Uterus (tissue), 4 donors: ENCODE data around the gene SLC47A2. TPM values are rescaled to one million over a fixed set of nuclear protein-coding genes. Genes with fewer than 3 reads are reported as not detected.

Source experiments
- DNase-seq, 2 donors: peaks; one replicate each; pipeline ENCODE4 v3.0.0-alpha.2; 2019 to 2020
- H3K27ac ChIP-seq, 2 donors: fragments of 200-600 bp; sonication (generic); 1 replicate in 1 of 2; 2 replicates in 1 of 2; pipeline ENCODE4 v1.5.1; 2016 to 2018
- H3K27me3 ChIP-seq, 2 donors: fragments of 200-600 bp; sonication (generic); one replicate each; pipeline ENCODE4 v1.5.1; 2018 to 2019; ENCODE audit warnings: control low read depth in 1 of 2
- H3K36me3 ChIP-seq, 2 donors: fragments of 200-600 bp; sonication (generic); one replicate each; pipeline ENCODE4 v1.5.1; 2019; ENCODE audit warnings: control low read depth in 1 of 2
- H3K4me1 ChIP-seq, 2 donors: fragments of 200-600 bp; sonication (generic); one replicate each; pipeline ENCODE4 v1.5.1; 2018 to 2019; ENCODE audit warnings: control low read depth in 1 of 2
- H3K4me3 ChIP-seq, 2 donors: fragments of 200-600 bp; sonication (generic); 1 replicate in 1 of 2; 2 replicates in 1 of 2; pipeline ENCODE4 v1.5.1; 2018 to 2019; ENCODE audit warnings: mild to moderate bottlenecking in 1 of 2
- H3K9me3 ChIP-seq, 2 donors: fragments of 200-600 bp; sonication (generic); one replicate each; pipeline ENCODE4 v1.5.1; 2019; ENCODE audit warnings: control low read depth in 1 of 2
- POLR2A ChIP-seq, 2 donors: fragments of 450-650 bp; IDR thresholded peaks; one replicate each; pipeline ENCODE4 v1.6.1; 2016; ENCODE audit warnings: antibody characterized with exemption in 2 of 2, mild to moderate bottlenecking in 1 of 2, moderate library complexity in 1 of 2
- intact Hi-C: fragments of 100-400 bp; cut with DNase I; formaldehyde crosslinking; loops from one replicate; pipeline ENCODE4 v1.15.1; 2023; ENCODE audit warnings: low total_unique reads
- total RNA-seq, 4 donors: library from RNA; depleted of rRNA in 3 of 4; stranded (reverse); fragments of >200 nt in 3 of 4; gene quantifications; one replicate each; pipeline versions ENCODE4 v1.1.0 to v1.2.4, GENCODE V29; 2014 to 2023
- TF ChIP-seq, protein P1 (sequence below), 4 experiments: fragments of 200-600 bp in 2 of 4; fragments of 450-650 bp in 2 of 4; sonication (generic) in 2 of 4; IDR thresholded peaks; one replicate each; pipeline ENCODE4 v1.5.1; 2016 to 2019; ENCODE audit warnings: antibody characterized with exemption in 4 of 4, mild to moderate bottlenecking in 2 of 4, moderate library complexity in 1 of 4
- donor health status: DM: yes; HTN: yes; CAD: no.

SLC47A2 gene
- total RNA-seq, 4 donors from 2014 or later, result 0.35 TPM; not detected in 3

DNA sequence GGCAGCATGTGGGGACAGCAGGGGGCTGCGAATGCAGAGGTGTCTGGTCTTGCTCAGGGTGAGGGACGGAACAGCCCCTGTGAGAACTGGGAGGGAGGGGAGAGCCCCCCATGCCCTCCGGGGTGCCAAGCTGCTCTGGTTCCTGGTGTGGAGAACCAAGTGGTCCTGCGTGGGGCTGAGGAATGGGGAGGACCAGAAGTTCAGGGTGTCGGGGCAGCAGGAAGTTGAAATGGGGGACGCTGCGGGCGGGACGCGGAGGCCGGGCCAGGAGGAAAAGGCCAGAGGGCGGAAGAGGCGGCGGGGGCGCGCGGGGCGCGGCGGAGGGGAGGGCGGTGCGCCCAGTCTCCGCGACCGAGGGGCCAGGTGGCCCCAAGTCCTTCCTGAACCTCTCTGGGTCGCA, 28.1 kb upstream of the SLC47A2 start:
- no peaks in the 10 kb centered on the region for H3K27me3 ChIP-seq
- TF ChIP-seq, protein P1, sequence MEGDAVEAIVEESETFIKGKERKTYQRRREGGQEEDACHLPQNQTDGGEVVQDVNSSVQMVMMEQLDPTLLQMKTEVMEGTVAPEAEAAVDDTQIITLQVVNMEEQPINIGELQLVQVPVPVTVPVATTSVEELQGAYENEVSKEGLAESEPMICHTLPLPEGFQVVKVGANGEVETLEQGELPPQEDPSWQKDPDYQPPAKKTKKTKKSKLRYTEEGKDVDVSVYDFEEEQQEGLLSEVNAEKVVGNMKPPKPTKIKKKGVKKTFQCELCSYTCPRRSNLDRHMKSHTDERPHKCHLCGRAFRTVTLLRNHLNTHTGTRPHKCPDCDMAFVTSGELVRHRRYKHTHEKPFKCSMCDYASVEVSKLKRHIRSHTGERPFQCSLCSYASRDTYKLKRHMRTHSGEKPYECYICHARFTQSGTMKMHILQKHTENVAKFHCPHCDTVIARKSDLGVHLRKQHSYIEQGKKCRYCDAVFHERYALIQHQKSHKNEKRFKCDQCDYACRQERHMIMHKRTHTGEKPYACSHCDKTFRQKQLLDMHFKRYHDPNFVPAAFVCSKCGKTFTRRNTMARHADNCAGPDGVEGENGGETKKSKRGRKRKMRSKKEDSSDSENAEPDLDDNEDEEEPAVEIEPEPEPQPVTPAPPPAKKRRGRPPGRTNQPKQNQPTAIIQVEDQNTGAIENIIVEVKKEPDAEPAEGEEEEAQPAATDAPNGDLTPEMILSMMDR (IDR thresholded peaks at IDR 0.05), result no peak
- no peak for TF ChIP-seq POLR2A (IDR thresholded peaks at IDR 0.05)
- DNase-seq, result no peak
- intact Hi-C loops, result no loop called here
- H3K4me3 ChIP-seq, result peak overlapping the region; percentile 37 to 54
- H3K27ac ChIP-seq, result peak overlapping the region; percentile 60 to 68
- H3K9me3 ChIP-seq, result no peaks in the 10 kb centered on the region
- peaks cover 0 to 7% of the 10 kb centered on the region in 2 donors for H3K4me1 ChIP-seq
- H3K36me3 ChIP-seq, result no peaks in the 10 kb centered on the region

DNA sequence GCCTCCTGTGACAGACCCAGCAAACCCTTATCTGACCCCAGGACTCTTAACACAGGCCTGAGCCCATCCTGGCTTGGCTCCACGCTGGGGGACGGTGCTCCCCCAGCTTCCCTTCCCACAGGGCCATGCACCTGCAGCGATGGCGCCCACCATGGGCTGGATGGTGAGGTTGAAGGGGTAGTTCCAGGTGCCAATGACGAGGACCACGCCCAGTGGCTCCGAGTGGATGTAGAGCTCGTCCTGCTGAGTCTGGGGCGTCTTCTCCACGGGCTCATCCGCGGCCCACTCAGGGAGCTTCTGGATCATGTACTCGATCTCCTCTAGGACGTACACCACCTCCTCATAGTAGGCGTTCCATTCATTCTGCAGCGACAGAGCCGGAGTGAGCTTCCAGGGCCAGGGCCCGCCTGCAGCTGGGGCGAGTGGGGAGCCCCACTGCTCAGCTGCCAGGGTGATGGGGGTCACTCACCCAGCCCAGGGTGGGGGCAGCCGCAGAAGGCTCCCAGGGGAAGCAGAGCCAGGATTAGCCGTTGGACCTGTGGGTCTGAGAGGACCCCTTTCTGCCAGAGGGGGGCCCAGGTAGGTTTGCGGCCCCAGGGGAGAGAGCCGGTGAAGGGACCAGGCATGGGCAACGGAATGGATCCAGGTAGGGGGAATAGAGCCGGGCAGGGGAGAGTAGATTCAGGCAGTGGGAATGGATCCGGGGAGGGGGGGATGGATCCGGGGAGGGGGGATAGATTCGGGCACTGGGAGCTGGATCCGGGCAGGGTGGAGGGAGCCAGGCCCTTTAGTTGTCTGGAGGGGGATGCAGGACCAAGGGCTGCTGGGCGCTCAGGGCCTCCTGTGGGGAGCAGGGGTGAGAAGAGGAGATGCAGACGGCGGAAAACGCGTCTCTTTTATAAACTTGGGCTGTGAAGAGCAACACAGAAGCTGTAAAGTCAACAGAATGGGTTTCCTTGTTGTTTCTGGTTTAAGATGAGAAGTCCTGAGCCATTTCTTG, 27.0 kb upstream of the SLC47A2 start:
- intact Hi-C loops, result no loop called here
- peaks cover 0 to 7% of the 10 kb centered on the region in 2 donors for H3K4me1 ChIP-seq
- DNase-seq, result no peak
- H3K27ac ChIP-seq, result no peak overlapping the region
- no peaks in the 10 kb centered on the region for H3K27me3 ChIP-seq
- no peaks in the 10 kb centered on the region for H3K9me3 ChIP-seq
- H3K4me3 ChIP-seq, result no peak overlapping the region
- H3K36me3 ChIP-seq, result no peaks in the 10 kb centered on the region
- TF ChIP-seq POLR2A (IDR thresholded peaks at IDR 0.05), result no peak
- TF ChIP-seq, protein P1 (IDR thresholded peaks at IDR 0.05), result no peak

DNA sequence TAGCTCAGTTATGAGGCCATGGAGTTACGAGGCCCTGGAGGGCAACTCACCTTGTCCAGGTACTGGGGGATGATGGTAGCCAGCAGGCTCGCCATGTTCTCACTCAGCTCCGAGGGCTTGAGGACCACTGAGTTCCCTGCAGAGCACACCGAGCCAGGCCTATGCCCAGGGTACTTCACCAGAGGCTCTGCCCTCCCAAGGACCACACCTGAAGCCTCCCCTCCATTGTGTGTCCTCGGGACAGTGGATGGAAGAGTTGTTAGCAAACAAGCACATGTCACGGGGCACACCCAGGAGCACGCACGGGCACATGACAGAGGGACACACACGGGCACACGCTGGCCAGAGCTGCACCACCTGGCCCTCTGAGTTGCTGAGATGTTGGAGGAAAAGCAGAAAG, 26.1 kb upstream of the SLC47A2 start:
- intact Hi-C loops, result no loop called here

DNA sequence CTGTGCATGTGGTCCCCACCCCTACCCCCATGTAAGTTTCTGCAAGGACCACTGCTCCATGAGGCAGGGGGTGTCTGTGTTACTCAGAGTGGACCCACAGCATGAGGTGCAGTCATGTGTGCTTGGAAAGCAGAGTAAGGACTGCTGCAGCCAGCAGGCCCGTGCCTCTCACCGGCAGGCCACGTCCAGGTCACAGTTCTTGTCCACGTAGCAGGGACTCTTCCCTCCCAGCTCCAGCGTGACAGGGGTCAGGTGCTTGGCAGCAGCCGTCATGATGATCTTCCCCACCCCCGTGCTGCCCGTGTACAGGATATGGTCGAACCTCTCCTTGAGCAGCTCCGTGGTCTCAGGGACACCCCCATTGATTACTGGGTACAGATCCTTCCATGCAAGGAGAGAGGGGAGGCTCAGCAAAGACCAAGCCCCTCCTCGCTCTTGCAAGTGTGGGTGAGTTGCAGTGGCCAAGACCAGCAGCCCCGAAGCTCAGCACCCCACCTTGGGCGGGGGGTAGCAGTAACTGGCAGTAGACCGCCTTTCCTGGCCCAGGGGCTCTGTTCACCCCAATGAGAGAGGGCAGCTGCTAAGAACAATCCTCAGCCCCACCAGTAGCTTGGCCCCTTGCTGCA, 25.6 kb upstream of the SLC47A2 start:
- Histone ChIP-seq H3K27me3 (no peaks in the 10 kb centered on the region), H3K4me1 (peaks cover 0 to 7% of the 10 kb centered on the region in 2 donors), H3K36me3 (no peaks in the 10 kb centered on the region), H3K9me3 (no peaks in the 10 kb centered on the region), H3K27ac (no peak overlapping the region), H3K4me3 (no peak overlapping the region)
- intact Hi-C loops, result no loop called here
- TF ChIP-seq, protein P1 (IDR thresholded peaks at IDR 0.05), result no peak
- TF ChIP-seq POLR2A (IDR thresholded peaks at IDR 0.05), result no peak
- no peak for DNase-seq

More for the DNA sequence above, 26.1 kb upstream of the SLC47A2 start:
- no peaks in the 10 kb centered on the region for H3K27me3 ChIP-seq
- TF ChIP-seq POLR2A (IDR thresholded peaks at IDR 0.05), result no peak
- TF ChIP-seq, protein P1 (IDR thresholded peaks at IDR 0.05), result no peak
- H3K4me3 ChIP-seq, result no peak overlapping the region
- DNase-seq, result no peak
- no peaks in the 10 kb centered on the region for H3K9me3 ChIP-seq
- no peak overlapping the region for H3K27ac ChIP-seq
- peaks cover 0 to 7% of the 10 kb centered on the region in 2 donors for H3K4me1 ChIP-seq
- no peaks in the 10 kb centered on the region for H3K36me3 ChIP-seq

DNA sequence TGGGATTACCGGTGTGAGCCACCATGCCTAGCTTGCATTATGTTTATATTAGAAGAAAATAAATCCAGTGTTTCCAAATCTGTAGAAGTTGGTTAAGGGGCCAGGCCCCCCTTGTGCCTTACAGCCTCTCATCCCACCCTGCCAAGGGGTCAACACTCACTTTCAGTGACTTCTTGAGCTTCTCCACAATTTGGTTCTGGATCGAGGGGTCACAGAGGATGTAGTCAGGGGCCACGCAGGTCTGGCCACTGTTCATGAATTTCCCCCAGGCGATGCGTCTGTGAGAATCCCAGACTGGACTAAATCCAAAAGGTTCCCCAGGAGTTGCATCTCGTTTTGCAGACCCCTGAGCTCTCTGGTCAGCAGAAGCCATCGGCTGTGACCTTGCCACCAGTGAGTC, 24.5 kb upstream of the SLC47A2 start:
- intact Hi-C loops, result no loop called here
- Histone ChIP-seq H3K9me3 (no peaks in the 10 kb centered on the region), H3K36me3 (no peaks in the 10 kb centered on the region), H3K27me3 (no peaks in the 10 kb centered on the region), H3K4me3 (no peak overlapping the region), H3K4me1 (peaks cover 0 to 7% of the 10 kb centered on the region in 2 donors), H3K27ac (no peak overlapping the region)
- DNase-seq, result no peak
- TF ChIP-seq POLR2A (IDR thresholded peaks at IDR 0.05), result no peak
- TF ChIP-seq, protein P1 (IDR thresholded peaks at IDR 0.05), result no peak
